H54 (cell line): ENCODE data around the gene KSR1.

ENCODE experiments used
- DNase-seq: peaks from one replicate; pipeline ENCODE4 v3.0.0; 2011; ENCODE audit warnings: low spot score, mixed read lengths; ENCODE audit not compliant: insufficient read length
- FAIRE-seq: peaks from 3 replicates; lab custom pipeline; 2011; peaks lifted over from hg19 to GRCh38; lab: Jason Lieb, UNC
- POLR2A ChIP-seq: IDR thresholded peaks from 2 replicates; pipeline ENCODE4 v1.6.1; 2011; ENCODE audit warnings: low read depth, mild to moderate bottlenecking, low read length

Gene KSR1

GRCh38 chr17:27585153-27585681 lies 129.0 kb downstream of the KSR1 start:
- no peak for FAIRE-seq
- DNase-seq, result no peak
- TF ChIP-seq POLR2A, result no peak

GRCh38 chr17:27585792-27586191 lies 129.5 kb downstream of the KSR1 start:
- no peak for TF ChIP-seq POLR2A
- FAIRE-seq, result no peak
- DNase-seq, result no peak

DNA sequence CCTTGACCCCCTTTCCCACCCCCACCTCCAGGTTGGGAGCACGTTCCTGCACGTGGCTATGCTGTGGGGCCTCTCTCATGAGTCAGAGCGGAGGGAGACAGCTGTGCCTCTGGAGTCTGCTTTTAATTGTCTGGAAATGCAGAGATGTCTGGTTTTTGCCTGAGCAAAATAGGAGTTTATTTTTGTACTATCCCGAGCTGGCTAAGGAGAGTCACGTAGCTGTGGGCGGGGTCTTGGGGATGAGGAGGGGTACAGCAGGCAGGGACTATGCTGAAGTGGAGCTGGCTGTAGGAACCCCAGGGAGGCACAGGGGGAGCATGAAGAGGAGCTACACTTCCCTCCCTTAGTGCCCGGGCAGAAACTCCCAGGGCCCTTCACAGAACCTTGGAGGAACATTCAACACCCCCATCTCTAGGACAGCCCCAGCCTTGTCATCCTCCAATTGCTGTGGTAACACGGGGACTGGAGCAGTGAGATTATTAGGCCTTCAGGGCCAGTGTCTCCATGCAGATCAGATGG lies 130.0 kb downstream of the KSR1 start:
- FAIRE-seq, result no peak
- no peak for DNase-seq
- no peak for TF ChIP-seq POLR2A

DNA sequence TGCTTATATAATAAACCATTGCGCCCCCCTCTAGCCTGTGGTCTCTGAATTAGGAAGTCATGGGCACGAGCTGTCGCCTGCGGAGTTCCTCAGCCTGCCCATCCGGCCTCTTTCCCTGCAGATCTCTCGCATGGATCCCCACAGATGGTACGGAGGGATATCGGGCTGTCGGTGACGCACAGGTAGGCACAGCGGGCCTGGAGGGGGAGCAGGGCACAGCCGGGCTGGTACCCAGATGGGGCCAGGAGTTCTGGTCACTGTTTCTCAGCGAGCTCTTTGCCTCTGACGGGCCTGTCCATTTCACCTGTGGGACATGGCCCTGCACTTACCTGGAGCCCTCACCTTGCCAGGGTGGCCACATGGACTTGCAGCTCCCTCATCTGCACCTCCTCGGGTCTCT lies 132.1 kb downstream of the KSR1 start:
- FAIRE-seq (no peak), DNase-seq (no peak)
- no peak for TF ChIP-seq POLR2A

DNA sequence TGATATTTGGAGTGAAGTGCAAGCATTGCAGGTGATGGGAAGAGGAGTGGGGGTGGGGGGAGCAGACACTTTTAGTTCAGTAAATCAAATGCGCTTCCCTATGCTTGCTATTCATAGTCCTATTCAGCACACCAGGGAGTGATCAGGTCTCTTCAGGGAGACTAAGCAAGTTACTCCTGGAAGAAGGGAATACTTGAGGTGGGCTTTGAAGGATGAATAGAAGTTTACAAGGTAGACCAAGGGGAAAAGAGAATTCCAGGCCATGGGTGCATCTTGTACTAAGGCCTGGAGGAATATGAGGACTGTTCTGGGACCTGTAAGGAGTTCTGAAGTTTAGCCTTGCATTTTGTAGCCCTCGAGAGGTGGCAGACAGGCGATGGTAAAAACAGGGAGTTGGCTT lies 134.6 kb downstream of the KSR1 start:
- FAIRE-seq (no peak), DNase-seq (no peak)
- TF ChIP-seq POLR2A, result no peak

- no peak for TF ChIP-seq POLR2A
- FAIRE-seq (no peak), DNase-seq (no peak)
These were observed 135.7 kb downstream of the KSR1 start for GRCh38 chr17:27591986-27592385.

DNA sequence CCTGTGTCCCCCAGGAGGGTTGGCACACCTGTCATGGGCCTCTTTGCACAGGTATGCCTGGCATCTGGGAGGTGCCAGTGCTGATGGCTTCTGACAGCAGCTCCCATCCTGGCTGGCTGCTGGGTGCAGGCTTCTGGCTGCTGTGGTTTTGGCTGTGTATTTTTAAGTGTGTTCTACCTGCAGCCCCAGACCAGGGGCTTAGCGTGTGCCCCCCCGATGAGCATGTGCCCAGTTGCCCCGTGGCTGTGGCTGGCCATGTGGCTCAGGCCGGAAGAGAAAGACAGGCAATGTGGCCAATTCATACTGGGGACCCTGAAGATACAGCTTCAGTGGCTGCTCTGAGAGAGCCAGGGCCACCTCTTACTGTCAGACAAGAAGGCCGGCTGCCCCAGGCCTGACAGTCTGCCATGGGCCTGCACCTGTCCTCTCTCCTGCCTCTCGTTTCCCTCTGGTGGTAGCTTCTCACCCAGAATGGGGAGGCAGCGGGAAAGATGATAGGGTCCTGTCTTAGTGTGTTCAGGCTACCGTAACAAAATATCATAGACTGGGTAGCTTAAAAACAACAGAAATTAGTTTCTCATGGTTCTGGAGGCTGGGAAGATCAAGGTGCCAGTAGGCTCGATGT lies 137.1 kb downstream of the KSR1 start:
- no peak for DNase-seq
- no peak for FAIRE-seq
- no peak for TF ChIP-seq POLR2A

DNA sequence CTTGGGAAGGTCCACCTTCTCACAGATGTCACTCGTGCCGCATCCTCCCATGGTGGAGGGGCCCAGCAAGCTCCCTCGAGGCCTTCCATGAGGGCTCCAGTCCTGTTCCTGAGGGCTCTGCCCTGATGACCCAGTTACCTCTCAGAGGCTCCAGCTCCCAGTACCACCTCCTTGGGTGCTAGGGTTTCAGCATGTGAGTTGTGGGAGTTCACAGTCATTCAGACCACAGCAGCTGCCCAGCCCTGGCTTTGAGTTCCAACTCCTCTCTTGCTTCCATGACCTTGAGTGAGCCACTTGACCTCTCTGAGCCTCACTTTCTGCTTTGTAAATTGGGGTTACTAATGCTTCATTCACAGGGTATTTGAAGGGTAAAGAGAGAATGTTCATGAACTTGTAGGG lies 137.6 kb downstream of the KSR1 start:
- TF ChIP-seq POLR2A, result no peak
- no peak for DNase-seq
- no peak for FAIRE-seq

- no peak for TF ChIP-seq POLR2A
- FAIRE-seq (no peak), DNase-seq (no peak)
These were observed 139.0 kb downstream of the KSR1 start for GRCh38 chr17:27595208-27595607.

- FAIRE-seq, result no peak
- TF ChIP-seq POLR2A, result no peak
- DNase-seq, result no peak
These were observed 139.8 kb downstream of the KSR1 start for GRCh38 chr17:27596096-27596495.

- FAIRE-seq, result no peak
- no peak for DNase-seq
- TF ChIP-seq POLR2A, result no peak
These were observed 140.4 kb downstream of the KSR1 start for GRCh38 chr17:27596566-27597187.

GRCh38 chr17:27597188-27597580 lies 140.9 kb downstream of the KSR1 start:
- no peak for TF ChIP-seq POLR2A
- DNase-seq, result no peak
- no peak for FAIRE-seq

GRCh38 chr17:27597783-27598320 lies 141.6 kb downstream of the KSR1 start:
- TF ChIP-seq POLR2A, result no peak
- FAIRE-seq, result no peak
- DNase-seq, result no peak

DNA sequence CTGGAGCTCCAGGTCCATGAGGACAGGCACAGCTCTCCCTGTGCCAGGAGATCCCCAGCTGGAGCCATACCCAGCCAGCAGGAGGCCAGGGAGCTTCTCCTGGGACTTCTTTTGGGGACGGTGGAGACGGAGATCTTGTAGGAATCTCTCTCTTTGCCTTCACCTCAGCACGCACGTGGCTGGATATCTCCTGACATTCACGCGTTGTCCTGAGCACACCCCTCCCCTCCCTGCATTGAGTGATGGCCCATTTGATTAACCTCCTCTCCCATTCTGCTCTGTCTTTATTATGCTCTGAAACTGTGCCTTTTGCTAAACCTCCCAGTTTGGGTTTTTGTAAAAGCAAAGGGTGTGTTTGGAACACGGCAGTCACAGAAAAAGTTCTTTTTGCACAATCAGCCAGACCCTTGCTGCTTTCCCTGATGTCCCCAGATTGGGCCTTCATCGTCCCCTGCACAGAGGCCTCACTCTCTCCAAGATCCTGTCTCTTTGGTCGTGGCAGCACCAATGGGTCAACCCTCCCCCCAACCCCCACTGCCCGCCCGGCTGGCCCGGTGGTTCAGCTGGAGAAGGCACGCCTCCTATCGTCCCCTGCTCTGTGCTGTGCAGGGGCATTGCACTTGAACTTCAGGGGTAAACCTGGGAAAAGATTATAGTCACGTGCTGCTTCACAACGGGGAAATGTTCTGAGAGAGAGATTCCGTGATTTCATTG lies 142.2 kb downstream of the KSR1 start:
- FAIRE-seq (no peak), DNase-seq (no peak)
- no peak for TF ChIP-seq POLR2A
